Measurements from ENCODE around the gene NEURL1. TPM values are rescaled to one million over a fixed set of nuclear protein-coding genes. Genes with fewer than 3 reads are reported as not detected.

Gene NEURL1
- total and polyA plus RNA-seq, 8 donors = 0.89 to 136 (median 3.0) TPM

- H3K36me3 ChIP-seq = no peaks in the 10 kb centered on the region
- TF ChIP-seq POLR2A (IDR thresholded peaks at IDR 0.05) (no peak), POLR2AphosphoS5 (IDR thresholded peaks at IDR 0.05) (no peak), EP300 (IDR thresholded peaks at IDR 0.05) (no peak), CTCF (IDR thresholded peaks at IDR 0.05) (no peak)
- H3K27me3 ChIP-seq = no peaks in the 10 kb centered on the region
- H3K4me1 ChIP-seq = peaks cover 0 to 1% (median under 1%) of the 10 kb centered on the region in 4 donors
- intact Hi-C loops (cut with DNase I; ENCODE audit: low total_unique reads) = no loop called here
- no peak overlapping the region for H3K4me3 ChIP-seq
- no peak overlapping the region for H3K27ac ChIP-seq
- DNase-seq = no peak
- no peaks in the 10 kb centered on the region for H3K9me3 ChIP-seq
- WGBS, 5 donors = 94 to 97% (median 96%) methylated on average over 19 to 39 of the region's 39 CpGs
These were observed 35.5 kb upstream of the NEURL1 start for GRCh38 chr10:103457896-103458583.

GRCh38 chr10:103458720-103459119 lies 34.8 kb upstream of the NEURL1 start, which contains the start of gene CALHM1:
CALHM1 (minus strand) TSS chr10:103458900; CDS start chr10:103458751, 149 bp downstream.
- Histone ChIP-seq H3K9me3 (no peaks in the 10 kb centered on the region), H3K4me3 (no peak within 1 kb of the TSS), H3K27me3 (no peaks in the 10 kb centered on the region), H3K27ac (no peak within 1 kb of the TSS), H3K36me3 (no peaks in the 10 kb centered on the region), H3K4me1 (no peaks in the 10 kb centered on the region)
- TF ChIP-seq POLR2A (IDR thresholded peaks at IDR 0.05) = no peak
- intact Hi-C loops (cut with DNase I; ENCODE audit: low total_unique reads) = no loop called here
- WGBS, 5 donors = 44 to 59% (median 56%) methylated on average over 5 to 9 of the region's 9 CpGs
- DNase-seq = no peak

GRCh38 chr10:103459615-103460014 lies 33.9 kb upstream of the NEURL1 start:
- Histone ChIP-seq H3K27ac (no peak overlapping the region), H3K4me1 (no peaks in the 10 kb centered on the region), H3K36me3 (no peaks in the 10 kb centered on the region), H3K27me3 (no peaks in the 10 kb centered on the region), H3K9me3 (no peaks in the 10 kb centered on the region), H3K4me3 (no peak overlapping the region)
- TF ChIP-seq POLR2A (IDR thresholded peaks at IDR 0.05) = no peak
- TF ChIP-seq POLR2AphosphoS5 (IDR thresholded peaks at IDR 0.05) = no peak
- no peak for TF ChIP-seq CTCF (IDR thresholded peaks at IDR 0.05)
- no peak for TF ChIP-seq EP300 (IDR thresholded peaks at IDR 0.05)
- 55 to 69% (median 60%) methylated on average over 3 to 4 of the region's 4 CpGs for WGBS, 5 donors
- no peak for DNase-seq
- intact Hi-C loops (cut with DNase I; ENCODE audit: low total_unique reads) = no loop called here

GRCh38 chr10:103463499-103463898 lies 30.0 kb upstream of the NEURL1 start:
- no peaks in the 10 kb centered on the region for H3K9me3 ChIP-seq
- no peak overlapping the region for H3K27ac ChIP-seq
- H3K4me1 ChIP-seq = no peaks in the 10 kb centered on the region
- 63 to 76% (median 70%) methylated on average over 4 of the region's 4 CpGs for WGBS, 5 donors
- no peak for DNase-seq
- no peaks in the 10 kb centered on the region for H3K27me3 ChIP-seq
- H3K36me3 ChIP-seq = no peaks in the 10 kb centered on the region
- TF ChIP-seq POLR2A (IDR thresholded peaks at IDR 0.05) = no peak
- no peak for TF ChIP-seq POLR2AphosphoS5 (IDR thresholded peaks at IDR 0.05)
- no peak for TF ChIP-seq CTCF (IDR thresholded peaks at IDR 0.05)
- no peak for TF ChIP-seq EP300 (IDR thresholded peaks at IDR 0.05)
- intact Hi-C loops (cut with DNase I; ENCODE audit: low total_unique reads) = no loop called here
- H3K4me3 ChIP-seq = no peak overlapping the region

Data from stomach (tissue), 9 donors.